GM21367 (cell line): Measurements from ENCODE around the gene BICD1.

Source experiments
- ATAC-seq: cut with Tn5 transposase; IDR thresholded peaks from one replicate; pipeline ENCODE4 v1.9.1; 2021; ENCODE audit not compliant: unreplicated experiment

The BICD1 gene

DNA sequence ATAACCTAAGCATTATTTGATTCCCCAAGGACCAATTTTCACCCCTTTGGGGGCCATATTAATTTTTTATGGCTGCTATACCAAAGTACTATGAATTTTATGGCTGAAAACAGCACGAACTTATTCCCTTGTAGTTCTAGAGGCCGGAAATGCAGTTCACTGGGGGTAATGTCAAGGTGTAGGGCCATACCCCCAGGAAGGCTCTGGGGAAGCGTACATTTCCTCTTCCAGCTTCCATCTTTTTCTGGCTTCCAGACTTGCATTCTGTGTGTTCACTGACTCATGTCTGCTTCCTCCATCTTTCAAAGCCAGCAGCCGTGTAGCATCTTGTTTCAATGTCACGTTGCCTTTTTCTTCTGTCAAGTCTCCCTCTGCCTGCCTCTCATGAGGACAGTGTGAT lies 133.5 kb downstream of the BICD1 start:
- no peak for ATAC-seq

DNA sequence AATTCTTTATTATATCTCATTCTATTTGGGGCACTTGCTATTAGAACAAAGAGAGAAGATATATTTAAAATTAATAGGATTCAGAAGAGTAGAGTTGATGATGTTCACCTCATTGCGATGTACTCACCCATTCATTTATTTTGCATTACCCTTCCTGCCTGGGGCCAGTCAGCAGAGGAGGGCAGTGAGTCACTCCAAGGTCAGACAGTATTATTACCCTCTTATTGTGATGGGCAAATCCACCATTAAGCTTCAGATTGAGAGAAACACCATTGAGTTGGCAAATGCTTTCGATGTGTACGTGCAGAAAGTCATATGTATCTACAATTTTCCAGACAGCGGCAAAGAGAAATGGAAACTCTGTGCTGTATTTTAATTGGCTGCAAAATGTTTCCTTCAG lies 134.2 kb downstream of the BICD1 start:
- ATAC-seq = no peak

DNA sequence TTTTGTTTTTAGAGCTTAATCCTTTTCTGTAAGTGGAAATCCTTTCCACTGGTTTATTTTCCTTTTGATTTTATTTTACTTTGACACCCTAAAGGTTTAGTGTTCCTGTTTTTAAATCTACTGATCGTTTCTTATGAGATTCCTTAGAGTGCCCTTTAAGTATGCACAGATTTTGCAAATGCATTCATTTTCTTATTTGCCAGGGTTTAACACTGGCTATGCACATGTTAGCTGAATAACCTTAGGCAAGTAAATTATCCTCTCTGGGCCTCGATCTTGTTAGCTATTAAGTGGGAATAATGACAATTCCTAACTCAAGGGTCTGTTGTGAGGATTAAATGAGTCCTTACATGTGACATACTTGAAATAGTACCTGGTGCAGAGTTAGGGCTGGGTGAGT lies 136.0 kb downstream of the BICD1 start:
- no peak for ATAC-seq

DNA sequence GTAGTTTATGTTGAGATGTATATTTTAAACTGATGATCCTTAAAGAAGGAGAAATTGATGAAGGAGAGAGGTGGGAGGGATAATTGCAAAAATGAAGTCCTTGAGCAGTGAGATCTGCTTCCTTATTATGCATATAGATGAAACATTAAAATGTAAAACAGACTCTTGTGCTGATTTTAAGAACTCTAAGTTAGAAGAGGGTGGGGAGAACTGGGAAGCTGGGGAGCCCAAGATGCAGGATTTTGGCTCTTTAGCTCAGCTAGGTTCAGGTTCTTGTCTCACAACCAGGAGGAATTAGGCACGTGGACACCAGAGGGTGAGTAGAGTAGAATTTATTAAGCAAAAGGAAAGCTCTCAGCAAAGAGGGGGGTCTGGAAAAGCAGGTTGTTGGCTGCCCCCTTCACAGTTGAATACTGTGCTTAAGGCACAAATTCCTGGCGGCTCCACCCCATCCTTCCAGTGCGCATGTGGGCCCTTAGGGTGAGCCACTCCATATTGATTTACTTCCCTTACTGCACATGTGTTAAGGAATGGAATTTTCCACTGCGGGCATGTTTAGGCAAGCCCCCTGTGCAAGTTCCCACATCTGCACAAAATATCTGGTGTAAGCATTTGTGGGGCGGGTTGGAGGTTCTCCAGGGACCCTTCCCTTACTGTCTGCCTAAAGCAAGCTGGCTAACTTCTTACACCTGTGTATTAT lies 141.9 kb downstream of the BICD1 start:
- no peak for ATAC-seq

DNA sequence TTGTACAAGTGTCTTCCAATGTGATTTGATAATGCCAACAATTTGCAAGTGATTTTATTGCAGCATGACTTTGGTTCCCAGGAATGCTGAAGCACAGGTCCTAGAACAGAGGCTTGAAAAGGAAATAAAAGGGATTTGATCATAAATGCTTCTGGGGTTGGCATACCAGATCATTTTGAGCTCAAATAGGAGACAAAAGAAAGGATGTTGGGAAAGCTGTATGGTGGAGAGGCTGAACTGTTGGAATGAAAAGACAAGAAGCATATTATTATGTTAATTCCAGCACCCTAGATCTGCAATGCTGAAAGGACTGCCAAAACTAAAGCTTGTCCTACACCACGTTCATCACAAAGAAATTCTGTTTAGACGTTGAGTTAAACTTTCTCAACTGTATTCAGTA lies 143.1 kb downstream of the BICD1 start:
- no peak for ATAC-seq

DNA sequence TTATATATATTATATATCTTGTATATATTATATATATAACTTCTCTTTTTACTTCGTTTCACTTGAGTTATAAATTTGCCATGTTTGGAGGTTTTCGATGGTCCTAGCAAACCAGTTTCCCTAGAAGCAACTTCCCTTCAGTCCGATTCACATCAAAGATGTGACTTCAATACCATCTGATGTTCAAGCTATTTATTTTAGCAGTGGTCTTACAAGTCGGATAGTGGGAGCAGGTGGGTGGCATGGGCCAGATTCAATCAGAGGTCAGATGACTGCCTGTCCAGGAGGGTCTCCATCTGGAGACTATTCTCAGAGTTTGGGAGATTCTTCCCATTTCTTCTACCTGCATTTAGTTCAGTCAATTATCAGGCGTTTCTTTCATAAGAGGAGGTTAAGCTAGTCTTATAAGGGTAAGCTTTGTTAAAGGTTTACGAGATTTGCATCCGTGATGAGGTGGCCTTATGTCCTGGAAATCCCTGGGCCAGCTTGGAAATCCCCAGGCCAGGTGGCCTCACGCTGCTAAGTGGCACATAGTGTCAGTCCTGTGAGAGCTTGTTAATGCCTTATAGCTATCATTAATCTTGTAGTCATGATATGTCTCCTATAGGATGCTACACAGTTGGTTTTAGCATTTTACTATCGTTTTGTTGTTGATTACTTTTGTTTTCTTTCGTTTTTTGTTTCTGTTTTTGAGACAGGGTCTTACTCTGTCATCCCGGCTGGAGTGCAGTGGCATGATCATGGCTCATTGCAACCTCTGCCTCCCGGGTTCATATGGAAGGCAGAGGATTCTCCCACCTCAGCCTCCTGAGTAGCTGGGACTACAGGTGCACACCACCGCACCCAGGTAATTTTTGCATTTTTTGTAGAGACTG lies 145.8 kb downstream of the BICD1 start:
- peak; percentile 63 for ATAC-seq

DNA sequence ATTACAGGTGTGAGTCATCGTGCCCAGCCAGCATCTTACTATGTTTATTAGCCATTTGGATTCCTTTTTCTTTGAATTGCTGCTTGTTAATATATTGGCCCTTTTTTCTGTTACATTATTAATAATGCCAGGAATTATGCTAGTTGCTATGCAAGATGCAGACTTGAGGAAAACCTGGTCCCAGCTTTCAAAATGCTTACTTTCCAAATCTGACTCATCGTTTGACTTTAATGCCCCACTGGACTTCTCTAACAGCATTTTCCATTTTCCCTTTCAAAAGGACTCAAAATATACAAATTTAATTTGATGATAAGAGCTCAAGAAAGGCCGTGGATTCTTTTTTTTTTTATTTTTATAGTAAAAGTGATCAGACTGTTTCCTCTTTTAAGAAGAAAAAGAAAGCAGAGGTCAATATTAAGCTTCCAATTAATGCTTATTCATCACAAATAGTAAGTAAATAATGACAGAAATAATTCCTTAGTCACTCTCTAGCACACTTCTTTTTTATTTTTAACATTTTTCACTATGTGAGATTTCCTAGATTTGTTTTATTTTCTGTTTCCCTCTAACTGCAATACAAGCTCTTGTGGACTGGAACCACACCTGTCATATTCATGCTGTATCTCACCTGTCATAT lies 146.6 kb downstream of the BICD1 start:
- ATAC-seq = no peak

DNA sequence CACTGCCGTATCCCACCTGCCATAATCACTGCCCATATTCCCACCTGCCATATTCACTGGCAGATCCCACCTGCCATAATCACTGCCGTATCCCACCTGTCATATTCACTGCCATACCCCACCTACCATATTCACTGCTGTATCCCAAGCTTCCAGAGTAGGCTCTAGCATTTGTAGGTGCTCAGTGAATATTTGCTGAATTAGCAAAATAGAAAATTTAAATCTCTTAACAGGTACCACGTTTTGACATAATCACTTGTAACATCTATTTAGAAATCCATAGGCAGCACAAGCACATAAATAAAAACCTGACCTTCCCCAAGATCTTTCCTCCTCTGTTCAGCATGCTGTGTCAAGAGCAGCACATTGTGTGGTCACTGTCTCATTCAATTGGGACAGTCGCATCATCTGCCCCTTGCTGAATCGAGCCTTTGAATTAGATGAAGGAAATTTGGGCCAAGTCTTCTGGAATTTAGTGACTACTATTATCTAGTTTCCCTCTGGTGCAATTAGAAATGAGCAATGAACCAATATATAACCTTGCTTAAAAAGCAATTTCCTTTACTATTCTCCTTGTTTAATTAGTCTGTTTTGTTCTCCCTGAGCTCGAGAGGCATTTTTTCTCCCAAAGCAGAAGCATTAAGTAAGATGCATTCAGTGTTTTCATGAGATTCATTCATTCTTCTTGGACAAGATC lies 147.8 kb downstream of the BICD1 start:
- ATAC-seq = no peak

DNA sequence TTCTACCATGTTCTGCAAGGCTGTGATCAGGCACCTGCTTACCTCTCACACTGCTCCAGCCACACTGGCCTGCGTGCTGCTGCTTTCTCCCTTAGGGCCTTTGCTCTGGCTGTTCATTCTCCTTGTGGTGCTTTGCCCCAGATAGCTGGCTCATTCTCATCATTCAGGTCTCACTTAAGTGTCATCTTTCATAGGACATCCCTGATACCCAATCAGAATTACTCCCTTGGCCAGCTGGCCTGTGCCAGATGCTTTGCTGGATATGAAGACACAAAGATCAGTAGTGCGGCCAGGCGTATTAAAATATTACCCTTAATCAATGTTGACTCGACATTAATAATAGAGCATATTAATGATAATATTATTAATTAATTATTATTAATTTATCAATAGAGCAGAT lies 148.9 kb downstream of the BICD1 start:
- no peak for ATAC-seq

DNA sequence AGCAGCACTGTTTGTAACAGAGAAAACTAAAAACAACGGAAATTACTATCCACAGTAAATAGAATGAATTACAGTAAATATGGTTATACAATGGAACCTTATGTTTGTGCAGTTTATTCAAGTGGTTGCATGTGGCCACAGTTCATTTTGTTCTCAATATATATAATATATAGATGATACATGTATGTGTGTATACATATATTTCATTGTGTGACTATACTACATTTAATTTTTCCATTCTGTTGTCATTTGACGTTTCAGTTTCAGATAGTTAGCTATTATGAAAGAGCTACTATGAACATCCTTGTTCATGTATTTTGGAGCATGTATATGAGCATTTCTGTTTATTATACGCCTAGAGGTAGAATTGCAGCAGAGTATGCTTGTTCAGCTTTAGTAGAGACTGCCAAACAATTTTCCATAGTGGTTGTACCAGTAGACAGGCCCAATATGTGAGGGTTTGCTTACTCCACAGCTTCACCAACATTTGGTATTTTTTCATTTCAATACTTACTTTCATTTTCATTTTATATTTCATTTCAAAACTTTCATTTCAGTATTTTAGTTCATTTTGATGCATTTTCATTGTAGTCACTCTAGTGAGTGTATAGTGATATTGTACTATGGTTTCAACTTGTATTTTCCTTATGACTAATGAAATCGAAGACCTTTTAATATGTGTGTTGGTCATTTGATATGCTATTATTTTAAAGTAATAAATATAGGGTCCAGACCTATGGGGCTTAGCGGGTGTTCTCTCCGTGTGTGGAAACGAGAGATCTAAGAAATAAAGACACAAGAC lies 151.2 kb downstream of the BICD1 start:
- ATAC-seq = no peak

DNA sequence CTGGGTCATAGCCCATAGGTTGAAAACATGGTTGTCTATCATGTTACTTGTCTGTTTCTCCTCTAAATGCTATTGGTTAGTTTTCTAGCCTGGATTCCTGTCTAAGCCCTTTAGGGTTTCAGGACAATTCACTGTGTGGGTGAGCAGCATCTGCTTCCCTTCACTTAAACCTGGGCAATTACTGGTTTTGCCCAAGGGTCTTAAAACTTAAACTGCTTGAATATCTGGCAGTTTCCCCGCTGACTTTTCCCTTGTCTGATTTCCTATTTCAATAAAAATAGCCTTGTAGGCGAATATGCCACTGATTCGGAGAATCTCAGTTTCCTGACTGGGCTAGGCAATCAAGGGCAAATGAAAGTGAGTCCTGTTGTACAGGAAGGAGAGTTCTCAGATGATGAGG lies 154.0 kb downstream of the BICD1 start:
- ATAC-seq = no peak

DNA sequence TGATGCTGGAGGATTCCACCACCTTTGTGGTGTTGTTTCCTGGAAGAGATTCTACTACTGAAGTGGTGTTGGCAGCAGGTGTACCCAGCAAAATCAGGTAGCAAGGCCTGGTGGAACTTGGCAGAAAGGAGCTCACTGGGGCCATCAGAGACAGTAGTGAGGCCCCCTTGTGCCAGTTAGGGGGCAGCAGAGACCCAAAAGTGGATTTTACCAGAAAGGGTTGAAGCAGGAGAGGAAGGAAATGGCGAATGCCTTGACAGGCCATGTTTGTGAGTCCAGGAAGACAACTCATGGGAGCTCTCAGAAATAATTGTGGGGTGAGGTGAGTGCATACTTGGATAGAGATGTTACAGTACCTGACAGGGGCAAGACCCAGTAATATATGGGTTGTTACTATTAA lies 155.0 kb downstream of the BICD1 start:
- ATAC-seq = no peak

DNA sequence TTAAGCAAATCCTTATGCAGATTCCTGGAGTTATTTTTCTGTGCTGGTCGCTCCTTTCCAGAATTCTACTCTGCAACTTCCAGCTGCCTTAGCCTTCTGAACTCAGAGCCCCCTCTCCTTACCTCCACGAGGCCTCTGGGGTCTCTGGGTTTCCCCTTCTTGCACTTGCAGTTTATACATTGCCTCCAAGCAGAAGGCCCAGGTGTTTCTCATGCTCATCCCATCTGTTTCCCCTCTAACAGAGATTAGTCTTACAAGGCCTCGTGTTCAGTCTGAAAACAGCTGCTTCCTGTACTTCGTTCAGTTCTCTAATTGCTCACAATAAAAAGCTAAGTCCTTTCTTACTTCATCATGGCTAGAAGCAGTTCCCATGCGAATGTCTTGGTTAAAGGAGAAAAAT lies 158.3 kb downstream of the BICD1 start:
- peak; percentile 61 for ATAC-seq

DNA sequence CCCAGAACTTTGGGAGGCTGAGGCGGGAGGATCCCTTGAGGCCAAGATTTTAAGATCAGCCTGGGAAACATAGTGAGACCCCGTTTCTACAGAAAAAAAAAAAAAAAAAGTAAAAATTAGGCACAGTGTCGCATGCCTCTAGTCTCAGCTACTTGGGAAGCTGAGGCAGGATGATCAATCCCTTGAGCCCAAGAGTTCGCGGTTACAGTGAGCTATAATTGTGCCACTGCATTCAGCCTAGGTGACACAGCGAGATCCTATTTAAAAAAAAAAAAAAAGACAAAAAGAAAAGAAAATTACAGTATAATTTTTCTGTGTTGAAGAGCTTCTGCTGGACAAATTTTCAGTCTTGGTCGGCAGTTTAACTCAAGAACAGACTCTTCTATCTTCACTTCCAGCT lies 158.8 kb downstream of the BICD1 start:
- ATAC-seq = peak; percentile 4

DNA sequence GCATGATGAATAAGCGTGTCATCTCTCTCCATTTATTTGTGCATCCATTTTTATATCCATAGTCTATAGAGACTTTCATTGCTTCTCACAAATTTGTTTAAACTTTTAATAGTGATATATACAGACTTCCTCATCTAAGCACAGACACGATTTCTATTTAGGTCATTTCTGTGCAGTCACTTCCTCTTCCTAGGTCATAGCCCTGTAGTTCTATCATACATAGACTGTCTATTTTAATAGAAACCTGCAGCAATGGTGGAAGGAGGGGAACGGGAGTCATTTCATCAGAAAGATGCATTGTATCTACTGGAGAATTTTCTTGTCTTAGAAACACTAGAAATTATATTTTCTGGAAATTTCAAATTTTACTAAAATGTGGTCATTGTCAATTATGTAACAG lies 159.3 kb downstream of the BICD1 start:
- no peak for ATAC-seq

DNA sequence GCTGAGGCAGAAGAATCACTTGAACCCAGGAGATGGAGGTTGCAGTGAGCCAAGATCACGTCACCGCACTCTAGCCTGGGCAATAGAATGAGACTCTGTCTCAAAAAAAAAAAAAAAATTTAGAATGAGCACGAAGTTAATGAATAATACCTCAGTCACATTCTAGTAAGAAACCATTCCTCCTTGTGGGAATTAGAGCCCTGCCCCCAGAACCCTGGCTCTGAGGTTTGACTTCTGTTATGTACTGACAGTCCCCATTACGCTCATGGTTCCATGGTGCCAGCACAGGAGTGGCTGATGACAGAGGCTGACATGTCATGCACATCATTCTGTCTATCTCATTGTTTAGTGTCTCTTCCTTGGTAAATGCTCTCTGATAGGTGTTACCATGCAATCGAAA lies 160.1 kb downstream of the BICD1 start:
- no peak for ATAC-seq

DNA sequence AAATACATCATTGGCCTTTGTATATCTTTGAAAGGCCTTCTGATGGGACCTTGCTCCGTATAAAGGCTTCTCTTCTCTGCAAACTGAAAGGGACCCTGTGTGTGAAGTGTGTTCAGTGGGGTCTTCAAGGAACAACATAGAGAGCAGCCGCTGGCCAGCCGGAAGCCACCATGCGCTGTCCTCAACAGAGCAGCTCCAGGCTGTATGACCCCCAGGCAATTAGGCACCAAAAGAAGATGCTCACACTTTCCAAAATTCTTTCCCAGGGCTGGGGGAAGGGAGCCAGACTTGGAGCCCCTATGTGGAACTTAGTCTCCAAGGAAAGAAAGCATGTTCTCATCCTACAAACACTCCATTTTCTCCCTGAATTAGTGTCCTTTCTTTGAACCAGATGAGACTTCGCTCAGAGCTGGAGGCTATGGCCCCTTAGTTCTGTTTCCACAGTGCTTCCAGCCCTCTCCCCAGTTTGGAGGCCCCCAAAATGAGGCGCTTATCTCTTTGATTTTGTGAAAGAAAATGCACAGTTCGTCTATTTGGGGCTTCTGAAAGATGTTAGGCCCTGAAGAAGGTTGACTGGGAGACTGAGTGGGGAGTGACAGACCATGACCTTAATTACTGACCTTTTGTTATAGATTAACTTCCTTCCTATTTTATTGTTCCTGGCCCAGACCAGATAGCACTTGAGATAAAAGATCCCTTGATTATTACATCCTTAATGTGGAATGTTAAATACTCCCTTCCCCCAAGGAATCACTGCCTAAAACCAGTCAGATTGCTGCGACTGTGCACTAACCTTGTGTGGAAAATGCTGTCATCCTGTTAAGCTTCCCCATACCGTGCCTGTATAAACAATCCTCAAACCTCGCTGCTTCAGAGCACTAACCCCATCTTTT lies 164.4 kb downstream of the BICD1 start:
- no peak for ATAC-seq

DNA sequence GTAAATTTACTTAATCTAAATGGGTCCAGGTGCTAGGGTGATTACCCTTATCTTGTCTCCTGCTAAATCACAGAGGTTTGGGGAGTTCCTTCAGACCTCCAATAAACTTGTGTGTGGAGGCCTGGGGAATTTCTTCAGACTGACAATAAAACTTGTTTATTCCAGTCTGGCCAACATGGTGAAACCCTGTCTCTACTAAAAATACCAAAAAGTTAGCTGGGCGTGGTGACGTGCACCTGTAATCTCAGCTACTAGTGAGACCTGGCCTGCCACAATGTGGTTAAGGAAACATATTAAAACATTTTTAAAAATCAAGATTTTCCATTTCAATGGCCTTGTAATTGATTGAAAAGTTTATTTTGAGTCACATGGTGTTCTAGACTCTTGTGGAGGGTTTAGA lies 165.8 kb downstream of the BICD1 start:
- no peak for ATAC-seq

DNA sequence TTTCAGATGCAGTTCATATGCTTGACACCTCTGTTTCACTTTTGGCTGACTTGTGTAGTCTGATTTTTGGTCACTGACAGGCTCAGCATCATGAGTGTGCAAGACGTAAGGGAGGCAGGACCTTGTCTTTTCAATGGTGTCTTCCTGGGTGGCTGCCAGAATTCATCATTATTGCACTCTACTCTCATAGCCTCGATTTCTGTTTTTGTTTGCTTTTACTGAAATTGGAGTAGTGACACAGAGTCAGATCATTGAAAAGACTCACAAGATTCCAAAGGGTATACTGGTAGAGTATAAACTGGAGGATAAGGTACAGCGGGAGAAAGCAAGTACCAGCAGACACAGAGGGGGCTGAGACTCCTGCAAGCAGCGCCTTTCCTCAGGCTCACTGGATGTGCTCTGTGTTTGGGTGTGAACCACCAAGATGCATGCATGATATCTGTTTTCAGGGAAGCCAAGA lies 166.4 kb downstream of the BICD1 start:
- ATAC-seq = no peak

DNA sequence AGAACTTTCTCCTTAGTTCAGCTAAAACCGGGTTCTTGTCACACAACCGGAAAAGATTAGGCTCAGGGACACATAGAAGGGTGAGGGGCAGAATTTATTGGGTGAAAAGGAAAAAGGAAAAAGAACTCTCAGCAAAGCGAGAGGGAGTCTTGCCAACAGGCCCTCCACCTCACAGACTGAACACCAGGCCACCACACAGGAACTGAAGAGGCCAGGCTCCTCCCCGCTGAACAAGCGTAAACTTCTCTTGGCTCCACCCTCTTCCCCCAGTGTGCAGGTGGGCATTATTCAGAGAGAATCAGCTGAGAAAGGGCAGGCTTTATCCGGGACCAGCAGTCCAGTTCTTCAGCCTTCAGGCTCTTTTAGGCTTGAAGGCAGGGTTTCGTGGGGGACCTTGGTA lies 167.1 kb downstream of the BICD1 start:
- peak; percentile 85 for ATAC-seq
